Lower leg skin (tissue), 4 donors: Measurements from ENCODE around the gene HCCS. TPM values are rescaled to one million over a fixed set of nuclear protein-coding genes. Genes with fewer than 3 reads are reported as not detected.

Experiments
- DNase-seq, 2 donors: peaks; one replicate each; pipeline ENCODE4 v3.0.0-alpha.2; 2019; ENCODE audit warnings: low spot score in 2 of 2
- H3K4me3 ChIP-seq: fragments of 200-600 bp; sonication (generic); 2 replicates; pipeline ENCODE4 v1.5.1; 2017; ENCODE audit warnings: mild to moderate bottlenecking, low read depth; ENCODE audit not compliant: poor library complexity, severe bottlenecking
- POLR2A ChIP-seq, 2 donors: fragments of 450-650 bp; IDR thresholded peaks; one replicate each; pipeline ENCODE4 v1.6.1; 2016 to 2017; ENCODE audit warnings: antibody characterized with exemption in 2 of 2, mild to moderate bottlenecking in 1 of 2, moderate library complexity in 1 of 2
- WGBS, 2 donors: methylation state at CpG; one replicate each; pipeline ENCODE4 v1.1.5; 2018; 5-methylcytosine and 5-hydroxymethylcytosine counted together
- intact Hi-C: fragments of 100-400 bp; cut with DNase I; formaldehyde crosslinking; loops from one replicate; pipeline ENCODE4 v1.15.0; 2023; ENCODE audit warnings: low total_unique reads
- total RNA-seq, 4 donors: library from RNA; depleted of rRNA; stranded (reverse); fragments of >200 nt; gene quantifications; one replicate each; pipeline ENCODE4 v1.1.0, GENCODE V29; 2016
- TF ChIP-seq, protein P1 (sequence below), 3 donors: fragments of 450-650 bp; IDR thresholded peaks; one replicate each; pipeline ENCODE4 v1.5.1; 2016; ENCODE audit warnings: antibody characterized with exemption in 3 of 3, mild to moderate bottlenecking in 3 of 3, moderate library complexity in 2 of 3

HCCS gene
- total RNA-seq, 4 donors from 2014 or later: 10.4 to 19.9 (median 13.4) TPM

DNA sequence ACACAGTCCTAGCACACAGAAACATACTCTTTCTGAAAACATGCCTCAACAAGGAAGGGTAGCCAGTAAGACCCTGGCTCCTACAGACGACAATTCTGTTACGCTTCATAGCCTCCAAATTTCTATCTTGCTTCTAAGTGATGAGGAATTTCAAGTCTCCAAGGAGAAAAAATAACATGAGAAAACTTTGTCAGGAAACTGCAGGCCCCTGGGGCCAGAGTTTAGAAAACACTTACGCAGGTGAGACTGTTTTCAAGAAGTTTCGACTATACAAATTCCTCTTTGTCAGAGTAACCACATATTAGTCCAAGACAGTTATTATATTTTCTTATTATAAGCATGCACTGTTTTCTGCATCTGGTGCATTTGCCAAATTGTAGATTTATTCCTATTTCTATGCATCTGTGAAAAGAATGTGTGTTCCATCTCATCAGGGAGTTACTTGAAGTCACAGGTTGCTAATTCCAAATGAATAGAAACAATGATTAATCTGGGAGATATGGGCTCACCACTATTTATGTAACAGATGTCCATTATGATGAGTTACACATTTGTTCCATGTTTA, 30.3 kb upstream of the HCCS start:
- intact Hi-C loops: no loop called here
- DNase-seq: no peak
- no peak overlapping the region for H3K4me3 ChIP-seq
- WGBS, 2 donors: 77 to 83% methylated on average over 4 of the region's 4 CpGs
- TF ChIP-seq, protein P1, sequence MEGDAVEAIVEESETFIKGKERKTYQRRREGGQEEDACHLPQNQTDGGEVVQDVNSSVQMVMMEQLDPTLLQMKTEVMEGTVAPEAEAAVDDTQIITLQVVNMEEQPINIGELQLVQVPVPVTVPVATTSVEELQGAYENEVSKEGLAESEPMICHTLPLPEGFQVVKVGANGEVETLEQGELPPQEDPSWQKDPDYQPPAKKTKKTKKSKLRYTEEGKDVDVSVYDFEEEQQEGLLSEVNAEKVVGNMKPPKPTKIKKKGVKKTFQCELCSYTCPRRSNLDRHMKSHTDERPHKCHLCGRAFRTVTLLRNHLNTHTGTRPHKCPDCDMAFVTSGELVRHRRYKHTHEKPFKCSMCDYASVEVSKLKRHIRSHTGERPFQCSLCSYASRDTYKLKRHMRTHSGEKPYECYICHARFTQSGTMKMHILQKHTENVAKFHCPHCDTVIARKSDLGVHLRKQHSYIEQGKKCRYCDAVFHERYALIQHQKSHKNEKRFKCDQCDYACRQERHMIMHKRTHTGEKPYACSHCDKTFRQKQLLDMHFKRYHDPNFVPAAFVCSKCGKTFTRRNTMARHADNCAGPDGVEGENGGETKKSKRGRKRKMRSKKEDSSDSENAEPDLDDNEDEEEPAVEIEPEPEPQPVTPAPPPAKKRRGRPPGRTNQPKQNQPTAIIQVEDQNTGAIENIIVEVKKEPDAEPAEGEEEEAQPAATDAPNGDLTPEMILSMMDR (IDR thresholded peaks at IDR 0.05): no peak
- TF ChIP-seq POLR2A (IDR thresholded peaks at IDR 0.05): no peak

DNA sequence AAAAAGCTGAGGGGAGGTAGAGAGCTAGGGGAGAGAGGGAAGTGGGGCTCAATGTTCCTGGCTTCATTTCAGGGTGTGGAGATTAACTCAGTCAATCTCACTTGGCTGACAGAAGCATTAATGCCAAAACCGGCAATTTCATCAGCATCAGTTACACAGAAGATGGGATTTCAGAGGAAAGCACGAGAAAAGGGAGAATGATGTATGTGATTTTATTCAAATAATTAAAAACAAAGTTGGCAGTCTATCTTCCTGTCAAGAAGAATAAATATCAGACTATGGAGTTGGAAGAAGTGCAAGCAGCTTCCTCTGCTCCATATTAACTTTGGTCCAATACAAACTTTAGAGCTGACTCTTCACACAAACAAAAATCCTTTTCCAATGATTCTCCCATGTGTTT, 29.6 kb upstream of the HCCS start:
- H3K4me3 ChIP-seq: no peak overlapping the region
- no peak for DNase-seq
- TF ChIP-seq, protein P1 (IDR thresholded peaks at IDR 0.05): no peak
- no peak for TF ChIP-seq POLR2A (IDR thresholded peaks at IDR 0.05)
- WGBS, 2 donors: 38 to 39% methylated on average over 2 of the region's 2 CpGs
- intact Hi-C loops: no loop called here

DNA sequence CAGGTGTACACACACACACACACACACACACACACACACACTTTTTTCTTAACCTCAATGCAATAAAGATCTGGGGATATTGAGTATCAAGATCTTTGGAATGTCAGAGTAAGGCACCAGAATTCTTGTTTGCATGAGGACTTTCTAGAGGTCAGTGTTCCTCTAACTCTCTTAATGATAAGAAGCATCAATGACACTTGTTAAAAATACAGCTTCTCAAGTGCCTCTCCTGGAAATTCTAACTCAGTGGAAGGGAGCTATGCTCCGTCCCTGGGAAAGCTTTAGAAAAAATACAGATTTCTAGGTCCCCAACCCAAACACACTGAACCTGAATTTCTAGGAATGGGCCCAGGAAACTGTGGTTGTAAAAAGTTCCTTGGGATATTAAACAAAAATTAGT, 25.8 kb upstream of the HCCS start:
- TF ChIP-seq, protein P1 (IDR thresholded peaks at IDR 0.05): no peak
- no peak for TF ChIP-seq POLR2A (IDR thresholded peaks at IDR 0.05)
- intact Hi-C loops: no loop called here
- 67 to 78% methylated on average over 1 of the region's 1 CpG for WGBS, 2 donors
- DNase-seq: no peak
- no peak overlapping the region for H3K4me3 ChIP-seq

DNA sequence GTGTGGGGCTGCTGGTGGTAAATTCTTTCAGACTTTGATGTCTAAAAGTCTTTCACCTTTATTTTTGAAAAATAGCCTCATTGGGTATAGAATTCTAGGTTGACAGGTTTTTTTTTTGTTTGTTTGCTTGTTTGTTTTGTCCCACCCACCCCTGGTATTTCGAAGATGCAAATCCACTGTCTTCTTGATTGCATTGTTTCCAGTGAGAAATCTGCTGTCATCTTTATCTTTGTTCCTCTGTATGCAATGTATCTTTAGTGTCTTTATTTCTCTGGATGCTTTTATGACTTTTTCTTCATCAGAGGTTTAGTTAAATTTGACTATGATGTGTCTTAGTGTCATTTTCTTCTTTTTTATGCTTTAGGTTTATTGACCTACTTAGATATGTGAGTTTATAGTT, 21.3 kb upstream of the HCCS start:
- WGBS, 2 donors: 89 to 97% methylated on average over 1 of the region's 1 CpG
- no peak overlapping the region for H3K4me3 ChIP-seq
- intact Hi-C loops: no loop called here
- TF ChIP-seq, protein P1 (IDR thresholded peaks at IDR 0.05): no peak
- TF ChIP-seq POLR2A (IDR thresholded peaks at IDR 0.05): no peak
- no peak for DNase-seq

DNA sequence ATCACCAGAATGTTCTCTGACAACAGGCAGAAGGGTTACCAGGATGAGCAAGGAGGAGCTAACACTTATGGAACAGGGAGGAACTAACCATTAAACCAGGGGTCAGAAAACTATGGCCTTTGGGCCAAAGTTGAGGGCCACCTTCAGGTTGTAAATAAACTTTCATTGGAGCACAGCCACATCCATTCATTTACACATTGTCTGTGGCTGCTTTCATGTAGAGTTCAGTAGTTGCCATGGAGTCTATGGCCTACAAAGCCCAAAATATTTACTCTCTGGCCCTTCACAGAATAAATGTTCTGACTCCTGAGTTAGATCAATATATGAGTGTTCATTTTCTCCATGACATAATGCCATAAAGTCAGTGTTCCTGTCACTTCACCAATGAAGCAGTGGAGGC, 13.2 kb upstream of the HCCS start:
- TF ChIP-seq, protein P1 (IDR thresholded peaks at IDR 0.05): no peak
- TF ChIP-seq POLR2A (IDR thresholded peaks at IDR 0.05): no peak
- H3K4me3 ChIP-seq: no peak overlapping the region
- DNase-seq: no peak
- intact Hi-C loops: no loop called here

DNA sequence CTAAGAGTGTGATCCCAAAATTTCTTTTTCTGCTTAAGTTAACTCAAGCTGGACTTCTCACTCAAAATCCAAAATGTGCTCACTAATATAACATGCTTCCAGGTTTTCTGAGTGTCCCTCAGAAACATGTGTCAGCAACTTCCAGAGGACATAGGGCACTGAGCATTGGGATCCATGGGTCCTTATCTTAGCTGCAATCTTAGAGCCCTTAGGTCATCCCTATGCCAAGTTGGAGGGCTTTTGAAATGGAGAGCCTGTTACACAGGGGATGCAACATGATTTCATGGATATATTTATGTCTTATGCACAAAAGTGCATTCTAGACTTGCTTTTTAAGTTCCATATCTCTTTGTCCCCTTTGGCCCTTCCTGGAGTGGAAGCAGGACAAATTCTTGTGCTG, 11.7 kb upstream of the HCCS start:
- H3K4me3 ChIP-seq: no peak overlapping the region
- TF ChIP-seq, protein P1 (IDR thresholded peaks at IDR 0.05): no peak
- TF ChIP-seq POLR2A (IDR thresholded peaks at IDR 0.05): no peak
- no peak for DNase-seq
- intact Hi-C loops: no loop called here
